ENCODE measurements around the gene PRKCH. TPM values are rescaled to one million over a fixed set of nuclear protein-coding genes. Genes with fewer than 3 reads are reported as not detected.

PRKCH gene
- total and polyA plus RNA-seq, 3 donors from 2014 or later: 15.0 to 26.8 (median 25.4) TPM

GRCh38 chr14:61394542-61394941, 73.2 kb downstream of the PRKCH start:
- TF ChIP-seq, protein P1, sequence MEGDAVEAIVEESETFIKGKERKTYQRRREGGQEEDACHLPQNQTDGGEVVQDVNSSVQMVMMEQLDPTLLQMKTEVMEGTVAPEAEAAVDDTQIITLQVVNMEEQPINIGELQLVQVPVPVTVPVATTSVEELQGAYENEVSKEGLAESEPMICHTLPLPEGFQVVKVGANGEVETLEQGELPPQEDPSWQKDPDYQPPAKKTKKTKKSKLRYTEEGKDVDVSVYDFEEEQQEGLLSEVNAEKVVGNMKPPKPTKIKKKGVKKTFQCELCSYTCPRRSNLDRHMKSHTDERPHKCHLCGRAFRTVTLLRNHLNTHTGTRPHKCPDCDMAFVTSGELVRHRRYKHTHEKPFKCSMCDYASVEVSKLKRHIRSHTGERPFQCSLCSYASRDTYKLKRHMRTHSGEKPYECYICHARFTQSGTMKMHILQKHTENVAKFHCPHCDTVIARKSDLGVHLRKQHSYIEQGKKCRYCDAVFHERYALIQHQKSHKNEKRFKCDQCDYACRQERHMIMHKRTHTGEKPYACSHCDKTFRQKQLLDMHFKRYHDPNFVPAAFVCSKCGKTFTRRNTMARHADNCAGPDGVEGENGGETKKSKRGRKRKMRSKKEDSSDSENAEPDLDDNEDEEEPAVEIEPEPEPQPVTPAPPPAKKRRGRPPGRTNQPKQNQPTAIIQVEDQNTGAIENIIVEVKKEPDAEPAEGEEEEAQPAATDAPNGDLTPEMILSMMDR (IDR thresholded peaks at IDR 0.05): no peak
- TF ChIP-seq POLR2A (IDR thresholded peaks at IDR 0.05): no peak
- no peak for DNase-seq
- no peaks in the 10 kb centered on the region for H3K36me3 ChIP-seq (ENCODE audit: low read depth, missing control alignments)
- WGBS, 2 donors: 93 to 94% methylated on average over 1 of the region's 1 CpG
- intact Hi-C loops (cut with DNase I; ENCODE audit: low total_unique reads): no loop called here
- H3K9me3 ChIP-seq: no peaks in the 10 kb centered on the region
- no peaks in the 10 kb centered on the region for H3K4me1 ChIP-seq
- no peaks in the 10 kb centered on the region for H3K27me3 ChIP-seq
- H3K4me3 ChIP-seq: no peak overlapping the region
- no peak overlapping the region for H3K27ac ChIP-seq

DNA sequence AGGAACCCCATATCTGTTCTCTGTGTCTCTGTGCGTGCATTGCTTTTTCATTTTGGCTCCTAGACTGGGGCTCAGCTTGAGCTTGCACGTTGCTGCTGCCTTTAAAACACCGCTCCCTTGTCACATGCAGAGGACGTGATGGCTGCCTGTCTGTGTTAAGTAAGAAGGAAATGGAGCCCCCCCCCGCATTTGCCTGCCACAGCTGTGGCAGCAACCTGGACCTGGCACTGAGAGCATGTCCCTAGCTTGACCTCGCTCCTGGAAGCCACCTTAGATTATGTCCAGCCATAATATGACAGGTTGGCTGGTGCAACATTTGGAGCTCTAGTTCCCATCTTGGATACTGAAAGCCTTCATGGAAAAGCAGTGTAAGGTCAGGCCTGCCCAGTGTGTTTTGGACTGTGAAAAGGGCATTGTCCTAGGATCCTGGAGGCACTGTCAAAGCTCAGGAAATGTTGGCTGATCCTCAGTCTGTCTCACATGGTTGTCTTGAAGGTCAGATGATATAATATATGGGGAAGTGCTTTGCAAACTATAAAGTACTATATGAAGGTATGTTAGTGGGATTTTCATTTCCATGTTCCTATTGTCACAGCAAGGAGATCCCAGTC, 73.8 kb downstream of the PRKCH start:
- WGBS, 2 donors: 88 to 90% methylated on average over 5 of the region's 6 CpGs

DNA sequence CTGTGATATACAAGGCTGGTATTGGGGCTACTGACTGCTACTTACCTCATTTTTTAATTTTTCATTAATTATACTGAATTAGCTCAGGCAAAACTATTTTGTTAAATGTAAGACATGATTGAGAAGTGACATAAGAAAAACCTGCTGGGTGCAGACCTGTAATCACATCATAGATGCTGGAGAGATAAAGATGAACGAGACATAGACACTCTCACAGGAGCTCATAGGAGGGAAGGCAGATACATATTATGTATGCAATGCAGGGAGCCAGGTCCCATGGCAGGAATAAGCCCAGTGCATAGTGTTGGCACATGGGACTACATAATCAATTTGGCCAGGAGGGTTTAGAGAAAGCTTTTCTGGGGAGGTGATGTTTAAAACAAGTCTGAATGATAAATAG, 74.9 kb downstream of the PRKCH start:
- TF ChIP-seq, protein P1 (IDR thresholded peaks at IDR 0.05): no peak
- TF ChIP-seq POLR2A (IDR thresholded peaks at IDR 0.05): no peak
- Histone ChIP-seq H3K27ac (no peak overlapping the region), H3K27me3 (no peaks in the 10 kb centered on the region), H3K4me3 (no peak overlapping the region), H3K4me1 (no peaks in the 10 kb centered on the region), H3K9me3 (no peaks in the 10 kb centered on the region), H3K36me3 (ENCODE audit: low read depth, missing control alignments) (no peaks in the 10 kb centered on the region)
- DNase-seq: no peak
- 88 to 90% methylated on average over 1 of the region's 1 CpG for WGBS, 2 donors
- intact Hi-C loops (cut with DNase I; ENCODE audit: low total_unique reads): no loop called here

More for the DNA sequence above, 73.8 kb downstream of the PRKCH start:
- no peaks in the 10 kb centered on the region for H3K36me3 ChIP-seq (ENCODE audit: low read depth, missing control alignments)
- no peak for DNase-seq
- TF ChIP-seq, protein P1 (IDR thresholded peaks at IDR 0.05): no peak
- no peak for TF ChIP-seq POLR2A (IDR thresholded peaks at IDR 0.05)
- no peaks in the 10 kb centered on the region for H3K9me3 ChIP-seq
- no peaks in the 10 kb centered on the region for H3K4me1 ChIP-seq
- intact Hi-C loops (cut with DNase I; ENCODE audit: low total_unique reads): no loop called here
- H3K4me3 ChIP-seq: no peak overlapping the region
- H3K27me3 ChIP-seq: no peaks in the 10 kb centered on the region
- H3K27ac ChIP-seq: no peak overlapping the region

GRCh38 chr14:61396694-61397093, 75.3 kb downstream of the PRKCH start:
- no peaks in the 10 kb centered on the region for H3K4me1 ChIP-seq
- H3K27me3 ChIP-seq: no peaks in the 10 kb centered on the region
- H3K36me3 ChIP-seq (ENCODE audit: low read depth, missing control alignments): no peaks in the 10 kb centered on the region
- DNase-seq: no peak
- intact Hi-C loops (cut with DNase I; ENCODE audit: low total_unique reads): no loop called here
- H3K4me3 ChIP-seq: no peak overlapping the region
- WGBS, 2 donors: 87 to 93% methylated on average over 3 of the region's 3 CpGs
- TF ChIP-seq, protein P1 (IDR thresholded peaks at IDR 0.05): no peak
- TF ChIP-seq POLR2A (IDR thresholded peaks at IDR 0.05): no peak
- no peak overlapping the region for H3K27ac ChIP-seq
- no peaks in the 10 kb centered on the region for H3K9me3 ChIP-seq

- TF ChIP-seq, protein P1 (IDR thresholded peaks at IDR 0.05): no peak
- TF ChIP-seq POLR2A (IDR thresholded peaks at IDR 0.05): no peak
- WGBS, 2 donors: 88 to 90% methylated on average over 3 of the region's 3 CpGs
Measured at GRCh38 chr14:61397615-61398014, 76.2 kb downstream of the PRKCH start.

More at GRCh38 chr14:61397615-61398014, 76.2 kb downstream of the PRKCH start:
- Histone ChIP-seq H3K4me1 (no peaks in the 10 kb centered on the region), H3K27ac (no peak overlapping the region), H3K4me3 (no peak overlapping the region), H3K27me3 (no peaks in the 10 kb centered on the region), H3K36me3 (ENCODE audit: low read depth, missing control alignments) (no peaks in the 10 kb centered on the region), H3K9me3 (no peaks in the 10 kb centered on the region)
- intact Hi-C loops (cut with DNase I; ENCODE audit: low total_unique reads): no loop called here
- no peak for DNase-seq
